GM20431 (cell line): ENCODE measurements around the gene FHIP2A.
"Not testable (repeated sequence)": the region's sequence is repeated elsewhere in the genome, so short reads cannot be mapped to it uniquely, and the experiment has no call there.

Experiments used
- in situ Hi-C: fragments of 300-500 bp; cut with MseI, MboI; formaldehyde crosslinking; loops from one replicate; pipeline ENCODE4 v1.15.0; 2020; ENCODE audit warnings: low sequenced_read_pairs; ENCODE audit not compliant: unreplicated experiment

FHIP2A gene

GRCh38 chr10:114854906-114855305, 33.3 kb downstream of the FHIP2A start:
- in situ Hi-C loops: no loop called here

DNA sequence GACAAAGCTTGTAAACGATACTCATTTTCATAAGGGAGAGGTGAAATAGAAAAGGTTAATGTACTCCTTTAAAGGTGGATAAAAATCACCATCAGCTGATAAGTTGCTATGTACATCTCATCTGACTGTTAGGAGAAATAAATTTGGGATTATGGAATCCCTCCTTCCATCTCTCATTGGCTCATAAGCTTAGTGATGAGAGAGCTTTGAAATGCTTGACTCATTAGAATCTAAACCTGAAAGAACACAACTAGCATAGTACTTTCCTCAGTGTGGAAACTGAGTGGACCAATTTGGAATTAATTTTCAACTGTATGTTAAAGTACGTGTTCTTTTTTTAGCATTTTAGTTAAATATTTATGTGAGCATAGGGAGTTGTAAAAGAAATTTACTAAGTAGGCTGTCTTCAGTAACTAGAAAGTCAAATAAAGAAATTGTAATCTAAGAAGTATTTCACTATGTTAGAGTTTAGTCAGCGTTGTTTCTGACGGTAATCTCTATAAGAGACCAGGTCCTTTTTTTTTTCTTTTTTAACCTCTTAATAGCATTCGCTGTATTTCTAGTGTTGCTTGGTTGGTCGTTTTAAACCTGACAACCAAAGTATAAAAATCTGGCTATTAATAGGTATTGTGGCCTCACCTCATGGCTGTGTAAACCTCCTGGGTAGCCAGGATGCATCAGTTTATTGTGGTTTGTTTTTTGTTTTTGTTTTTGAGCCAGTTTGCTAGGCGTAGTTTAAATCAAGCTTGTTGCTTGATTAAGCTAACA, 34.4 kb downstream of the FHIP2A start:
- in situ Hi-C loops: no loop called here

- in situ Hi-C loops: no loop called here
Observed at GRCh38 chr10:114856544-114857287, 35.1 kb downstream of the FHIP2A start.

DNA sequence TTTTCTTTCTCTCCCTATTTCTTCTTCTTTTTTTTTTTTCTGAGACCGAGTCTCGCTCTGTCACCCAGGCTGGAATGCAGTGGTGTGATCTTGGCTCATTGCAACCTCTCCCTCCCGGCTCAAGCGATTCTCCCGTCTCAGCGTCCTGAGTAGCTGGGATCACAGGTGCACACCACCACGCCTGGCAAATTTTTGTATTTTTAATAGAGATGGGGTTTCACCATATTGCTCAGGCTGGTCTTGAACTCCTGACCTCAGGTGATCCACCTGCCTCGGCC, 35.6 kb downstream of the FHIP2A start:
- in situ Hi-C loops: not testable (repeated sequence)

DNA sequence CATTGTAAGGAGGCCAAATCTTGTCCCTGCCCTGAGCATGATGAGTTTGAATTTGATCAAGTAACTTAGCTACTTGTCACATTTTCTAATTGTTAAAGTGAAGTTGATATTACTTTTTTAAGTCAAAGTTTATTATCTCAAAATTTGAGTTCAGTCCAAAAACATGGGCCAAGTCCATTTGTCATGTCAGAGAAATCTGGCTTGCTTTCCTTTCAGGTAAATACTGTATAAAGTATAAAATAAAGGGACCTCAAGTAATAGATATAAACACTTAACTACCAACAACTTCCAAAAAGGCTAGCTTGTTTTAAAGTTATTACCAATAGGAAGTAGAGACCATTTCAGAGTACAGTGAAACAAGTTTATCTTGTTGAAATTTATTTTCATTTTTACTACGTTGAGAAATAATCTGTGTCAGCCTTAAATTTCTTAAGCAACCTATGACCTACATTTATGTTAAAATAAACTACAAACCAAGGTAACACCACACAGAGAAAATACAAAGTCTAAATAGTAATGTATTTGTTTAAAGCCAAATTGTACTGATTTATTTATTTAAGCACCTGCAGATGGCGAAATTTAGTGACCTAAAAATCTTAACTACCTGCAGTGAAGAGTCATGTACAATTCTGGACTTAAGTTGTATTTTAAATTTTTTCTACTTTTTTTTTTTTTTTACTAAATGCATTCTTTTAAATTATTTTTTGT, 36.5 kb downstream of the FHIP2A start:
- in situ Hi-C loops: no loop called here

- in situ Hi-C loops: no loop called here
Observed at GRCh38 chr10:114859222-114859621, 37.6 kb downstream of the FHIP2A start.

- in situ Hi-C loops: no loop called here
Observed at GRCh38 chr10:114862456-114862855, 40.9 kb downstream of the FHIP2A start.

DNA sequence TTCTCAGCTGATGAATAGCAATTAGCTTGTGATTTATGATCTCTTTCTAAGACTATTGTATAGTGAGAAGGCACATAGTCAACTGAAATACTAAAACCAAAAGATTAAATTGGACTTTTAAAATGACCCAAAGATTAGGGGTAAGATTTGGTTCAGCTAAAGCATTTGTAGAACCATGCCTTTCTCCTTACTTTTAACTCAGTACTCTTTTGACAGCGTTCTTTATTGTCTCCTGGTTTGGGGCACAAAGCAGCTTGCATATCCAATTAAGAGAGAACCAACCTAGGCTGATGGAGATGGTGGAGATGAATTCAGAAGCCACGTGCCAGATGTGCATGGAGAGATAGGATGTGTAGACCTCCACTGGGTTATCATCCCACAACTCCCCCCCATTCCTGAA, 45.8 kb downstream of the FHIP2A start:
- in situ Hi-C loops: no loop called here

GRCh38 chr10:114868870-114869519, 47.4 kb downstream of the FHIP2A start:
- in situ Hi-C loops: no loop called here

DNA sequence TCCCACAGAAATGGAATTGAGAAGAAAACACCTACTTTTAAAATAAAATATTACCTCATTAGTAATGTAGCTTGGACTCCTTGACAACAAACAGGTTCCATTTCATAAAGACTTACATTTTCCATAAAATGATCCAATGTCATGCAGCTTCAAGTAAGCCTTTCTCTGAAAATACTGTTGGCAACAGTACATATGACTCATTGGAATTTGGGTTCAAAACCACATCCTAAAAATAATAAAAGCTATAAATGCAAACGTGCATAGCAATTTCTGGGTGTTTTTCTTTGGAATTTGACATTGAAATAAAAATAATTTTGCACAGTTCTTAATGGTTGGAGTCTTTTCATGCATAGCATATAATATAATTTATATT, 47.9 kb downstream of the FHIP2A start:
- in situ Hi-C loops: no loop called here

DNA sequence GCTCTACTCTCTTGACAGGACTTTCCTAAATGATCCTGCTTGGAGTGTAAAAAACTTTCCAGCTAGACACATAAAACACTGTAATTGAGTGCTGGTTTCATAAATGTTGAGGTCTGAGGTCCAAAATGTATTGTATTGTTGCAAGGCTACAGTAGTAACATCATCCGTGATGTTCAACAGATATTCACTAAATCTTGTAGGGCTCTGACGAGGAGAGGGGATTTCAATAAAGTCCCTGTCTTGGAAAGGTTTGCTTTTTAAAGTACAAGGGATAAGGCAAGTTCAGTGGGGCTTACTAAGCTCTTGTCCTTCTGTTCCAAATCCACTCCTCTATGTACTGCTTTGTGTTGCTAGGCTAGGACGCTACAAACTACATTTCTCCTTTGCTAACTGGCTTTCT, 48.9 kb downstream of the FHIP2A start:
- in situ Hi-C loops: loop anchor here (10.0 kb wide), 1 partner anchor 254 kb away; no protein-coding TSS in a partner anchor

- in situ Hi-C loops: loop anchor here (10.0 kb wide), 1 partner anchor 253 kb away; no protein-coding TSS in a partner anchor
Observed at GRCh38 chr10:114871379-114871778, 49.8 kb downstream of the FHIP2A start.
